ENCODE results near the gene MID2. TPM values are rescaled to one million over a fixed set of nuclear protein-coding genes. Genes with fewer than 3 reads are reported as not detected.

Gene MID2
- 10 to 100 TPM in 1 of 4 donors, 1 to 10 TPM in 3; 4.9 to 10.2 (median 8.1) TPM for total RNA-seq

- TF ChIP-seq POLR2A (IDR thresholded peaks at IDR 0.05) = no peak
- no peak for TF ChIP-seq CTCF (IDR thresholded peaks at IDR 0.05)
- Histone ChIP-seq H3K27ac (peak within 1 kb of the TSS; percentile 71 to 84 (median 79)), H3K4me1 (no peaks in the 10 kb centered on the region), H3K4me3 (peak within 1 kb of the TSS; percentile 47 to 64 (median 55)), H3K36me3 (no peaks in the 10 kb centered on the region), H3K9me3 (no peaks in the 10 kb centered on the region), H3K27me3 (no peaks in the 10 kb centered on the region)
- peak; percentile 54 to 83 (median 75) for DNase-seq
These were observed at the start of gene MID2 for GRCh38 chrX:107825698-107826237. Gene MID2, plus strand, starts transcription at chrX:107825866. Its CDS starts 561 bp downstream, at chrX:107826427.

GRCh38 chrX:107776649-107777535, 48.8 kb upstream of the MID2 start:
- TF ChIP-seq CTCF (IDR thresholded peaks at IDR 0.05) (peak; percentile 49 to 89 (median 69)), POLR2A (IDR thresholded peaks at IDR 0.05) (no peak)
- peak overlapping the region; percentile 68 to 85 (median 78) for H3K27ac ChIP-seq

GRCh38 chrX:107777536-107777832, 48.2 kb upstream of the MID2 start, which contains the start of gene NCBP2L:
Gene NCBP2L, plus strand, starts transcription at chrX:107777733. Its CDS starts 16,488 bp downstream, at chrX:107794221.
- Histone ChIP-seq H3K9me3 (no peaks in the 10 kb centered on the region), H3K4me3 (peak within 1 kb of the TSS; percentile 47 to 76 (median 54)), H3K27ac (peak within 1 kb of the TSS in 3 of 4 donors; percentile 68 to 85 (median 74)), H3K4me1 (peaks cover 0 to 4% (median 0%) of the 10 kb centered on the region in 4 donors), H3K36me3 (no peaks in the 10 kb centered on the region), H3K27me3 (no peaks in the 10 kb centered on the region)
- no peak for DNase-seq
- TF ChIP-seq CTCF (IDR thresholded peaks at IDR 0.05) = no peak
- no peak for TF ChIP-seq POLR2A (IDR thresholded peaks at IDR 0.05)

More at GRCh38 chrX:107776649-107777535, 48.8 kb upstream of the MID2 start:
- no peaks in the 10 kb centered on the region for H3K27me3 ChIP-seq
- DNase-seq = peak; percentile 61 to 93 (median 83)
- peaks cover 0 to 4% (median 0%) of the 10 kb centered on the region in 4 donors for H3K4me1 ChIP-seq
- H3K9me3 ChIP-seq = no peaks in the 10 kb centered on the region
- H3K4me3 ChIP-seq = peak overlapping the region; percentile 47 to 76 (median 54)
- H3K36me3 ChIP-seq = no peaks in the 10 kb centered on the region

- DNase-seq = no peak
- no peaks in the 10 kb centered on the region for H3K4me1 ChIP-seq
- no peak overlapping the region for H3K4me3 ChIP-seq
- H3K27me3 ChIP-seq = no peaks in the 10 kb centered on the region
- no peaks in the 10 kb centered on the region for H3K36me3 ChIP-seq
- no peaks in the 10 kb centered on the region for H3K9me3 ChIP-seq
- H3K27ac ChIP-seq = no peak overlapping the region
- TF ChIP-seq CTCF (IDR thresholded peaks at IDR 0.05) = no peak
- TF ChIP-seq POLR2A (IDR thresholded peaks at IDR 0.05) = no peak
These were observed 45.1 kb upstream of the MID2 start for GRCh38 chrX:107780525-107780924.

- Histone ChIP-seq H3K9me3 (no peaks in the 10 kb centered on the region), H3K4me3 (no peak overlapping the region), H3K4me1 (no peaks in the 10 kb centered on the region), H3K27ac (no peak overlapping the region), H3K36me3 (no peaks in the 10 kb centered on the region), H3K27me3 (no peaks in the 10 kb centered on the region)
- no peak for DNase-seq
- no peak for TF ChIP-seq POLR2A (IDR thresholded peaks at IDR 0.05)
- TF ChIP-seq CTCF (IDR thresholded peaks at IDR 0.05) = no peak
These were observed 37.8 kb upstream of the MID2 start for GRCh38 chrX:107787827-107788226.

All from Peyer's patch (tissue), 4 donors.